OCI-LY3 (cell line): Measurements from ENCODE around the gene LARGE1.

Experiments used
- H2AFZ ChIP-seq: fragments of 200-600, 300-600 bp; shearing (Covaris generic); 2 replicates; pipeline ENCODE4 v1.6.0; 2014; ENCODE audit warnings: antibody characterized with exemption, low read depth, low read length
- H3K27ac ChIP-seq: fragments of 200-600, 300-600 bp; sonication (generic); 2 replicates; pipeline ENCODE4 v1.5.1; 2014; ENCODE audit warnings: mild to moderate bottlenecking, low read length, moderate library complexity, mixed read lengths
- H3K27me3 ChIP-seq: fragments of 200-600, 300-600 bp; sonication (generic); 2 replicates; pipeline ENCODE4 v1.6.1; 2014; ENCODE audit warnings: low read depth, low read length, mixed read lengths
- H3K36me3 ChIP-seq: fragments of 200-600, 300-600 bp; sonication (generic); replicated peaks from 2 replicates; pipeline ENCODE3; 2014; ENCODE audit warnings: low read depth, low read length, mixed read lengths
- H3K4me1 ChIP-seq: fragments of 300-600, 200-600 bp; sonication (generic); 2 replicates; pipeline ENCODE4 v1.6.1; 2014; ENCODE audit warnings: low read length, mixed read lengths
- H3K4me2 ChIP-seq: fragments of 200-600, 300-600 bp; sonication (generic); 2 replicates; pipeline ENCODE4 v1.6.1; 2014; ENCODE audit warnings: low read length, mixed read lengths
- H3K4me3 ChIP-seq: fragments of 300-600, 200-600 bp; sonication (generic); 2 replicates; pipeline ENCODE4 v1.5.1; 2014; ENCODE audit warnings: antibody characterized with exemption, mild to moderate bottlenecking, low read length, moderate library complexity
- H3K79me2 ChIP-seq: fragments of 300-600, 200-600 bp; shearing (Covaris generic); 2 replicates; pipeline ENCODE4 v1.6.1; 2014; ENCODE audit warnings: mild to moderate bottlenecking, low read length, mixed read lengths
- H3K9ac ChIP-seq: fragments of 300-600, 200-600 bp; shearing (Covaris generic); 2 replicates; pipeline ENCODE4 v1.6.0; 2014; ENCODE audit warnings: mild to moderate bottlenecking, low read length, moderate library complexity
- H3K9me3 ChIP-seq: fragments of 200-600, 300-600 bp; shearing (Covaris generic); 2 replicates; pipeline ENCODE4 v1.6.1; 2014; ENCODE audit warnings: low read length, mixed read lengths; ENCODE audit not compliant: insufficient read depth
- H4K20me1 ChIP-seq: fragments of 200-600, 300-600 bp; sonication (generic); 2 replicates; pipeline ENCODE4 v1.6.1; 2016; ENCODE audit warnings: low read length, mixed read lengths; ENCODE audit not compliant: insufficient read depth
- CTCF ChIP-seq: fragments of 200-600, 300-600 bp; sonication (generic); IDR thresholded peaks from 2 replicates; pipeline ENCODE4 v1.5.1; 2014; ENCODE audit warnings: antibody characterized with exemption, low read length, low read depth
- EZH2phosphoT487 ChIP-seq: fragments of 200-600 bp; shearing (Covaris generic); IDR thresholded peaks from 2 replicates; pipeline ENCODE4 v1.6.1; 2018; ENCODE audit warnings: antibody characterized with exemption, mixed run types, low read depth

Gene LARGE1

DNA sequence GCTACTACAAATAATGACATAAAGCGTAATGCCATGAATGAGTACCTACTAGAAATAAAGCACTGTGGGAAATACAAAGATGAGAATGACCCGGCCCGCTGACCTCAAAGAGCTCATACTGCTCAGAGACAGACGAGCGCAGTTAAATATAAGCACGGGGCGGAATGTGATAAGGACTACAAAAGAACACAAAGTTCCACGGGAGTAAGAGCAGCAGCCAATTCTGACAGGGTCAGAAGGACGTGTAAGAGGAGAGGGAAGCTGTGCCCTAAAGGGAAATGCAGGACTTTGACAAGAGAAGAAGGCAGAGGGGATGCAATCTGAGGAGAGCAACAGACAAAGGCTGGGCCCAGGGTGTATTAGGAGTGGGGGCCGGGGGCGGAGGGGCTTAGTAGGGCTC lies 314.6 kb downstream of the LARGE1 start:
- no peak for TF ChIP-seq EZH2phosphoT487
- TF ChIP-seq CTCF, result no peak
- no peaks in the 10 kb centered on the region for H3K79me2 ChIP-seq
- H3K4me3 ChIP-seq, result no peak overlapping the region
- no peaks in the 10 kb centered on the region for H3K9me3 ChIP-seq
- H3K27me3 ChIP-seq, result no peaks in the 10 kb centered on the region
- 0 out of 2 replicates have a peak, but pooled peaks cover 3% of the 10 kb centered on the region for H4K20me1 ChIP-seq
- H2AFZ ChIP-seq, result no peak overlapping the region
- H3K36me3 ChIP-seq, result no peaks in the 10 kb centered on the region
- no peak overlapping the region for H3K9ac ChIP-seq
- H3K27ac ChIP-seq, result no peak overlapping the region
- no peak overlapping the region for H3K4me2 ChIP-seq
- H3K4me1 ChIP-seq, result no peaks in the 10 kb centered on the region

- no peak overlapping the region for H2AFZ ChIP-seq
- H3K9me3 ChIP-seq, result no peaks in the 10 kb centered on the region
- no peaks in the 10 kb centered on the region for H3K4me1 ChIP-seq
- H3K4me3 ChIP-seq, result no peak overlapping the region
- H4K20me1 ChIP-seq, result 0 out of 2 replicates have a peak, but pooled peaks cover 3% of the 10 kb centered on the region
- no peaks in the 10 kb centered on the region for H3K27me3 ChIP-seq
- no peak for TF ChIP-seq EZH2phosphoT487
- TF ChIP-seq CTCF, result no peak
- no peaks in the 10 kb centered on the region for H3K36me3 ChIP-seq
- H3K79me2 ChIP-seq, result no peaks in the 10 kb centered on the region
- H3K27ac ChIP-seq, result no peak overlapping the region
- no peak overlapping the region for H3K9ac ChIP-seq
- H3K4me2 ChIP-seq, result no peak overlapping the region
Observed at GRCh38 chr22:33605221-33605620, 315.1 kb downstream of the LARGE1 start.

DNA sequence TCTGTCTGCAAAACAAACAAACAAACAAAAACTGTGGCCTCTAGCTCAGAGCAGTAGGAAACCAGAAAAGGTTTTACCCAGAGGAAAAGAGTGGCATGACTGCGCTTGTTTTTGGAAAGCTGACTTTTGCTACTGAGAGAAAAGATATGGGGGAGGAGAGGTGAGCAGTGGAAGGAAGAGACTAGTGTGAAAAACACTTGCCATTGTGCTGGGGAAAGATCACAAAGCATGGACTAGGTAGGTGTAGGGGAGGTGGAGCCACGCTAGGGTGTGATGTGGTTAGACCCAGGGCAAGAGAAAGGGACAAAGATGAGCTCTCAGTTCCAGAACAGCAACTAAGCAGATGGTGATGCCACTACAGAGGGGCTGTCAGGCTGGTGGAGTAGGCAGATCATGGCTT lies 319.2 kb downstream of the LARGE1 start:
- Histone ChIP-seq H3K27me3 (no peaks in the 10 kb centered on the region), H4K20me1 (no peaks in the 10 kb centered on the region), H3K4me3 (no peak overlapping the region), H3K36me3 (peaks cover 5% of the 10 kb centered on the region), H3K79me2 (no peaks in the 10 kb centered on the region), H3K9me3 (no peaks in the 10 kb centered on the region), H3K4me1 (no peaks in the 10 kb centered on the region), H3K27ac (no peak overlapping the region), H3K4me2 (no peak overlapping the region), H2AFZ (no peak overlapping the region), H3K9ac (no peak overlapping the region)
- TF ChIP-seq CTCF (no peak), EZH2phosphoT487 (no peak)

DNA sequence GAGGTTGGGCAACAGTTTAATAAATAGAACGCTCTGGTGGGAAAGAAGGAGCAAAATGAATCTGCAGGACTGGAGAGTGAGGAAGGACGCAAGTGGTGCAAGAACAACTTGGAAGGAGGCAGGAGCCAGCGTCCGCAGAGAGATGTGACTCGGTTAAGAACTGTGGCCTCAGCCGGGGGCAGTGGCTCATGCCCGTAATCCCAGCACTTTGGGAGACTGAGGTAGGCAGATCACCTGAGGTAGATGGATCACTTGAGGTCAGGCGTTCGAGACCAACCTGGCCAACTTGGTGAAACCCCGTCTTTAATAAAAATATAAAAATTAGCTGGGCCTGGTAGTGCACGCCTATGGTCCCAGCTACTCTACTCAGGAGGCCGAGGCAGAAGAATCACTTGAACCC lies 319.7 kb downstream of the LARGE1 start:
- H2AFZ ChIP-seq, result no peak overlapping the region
- H3K27me3 ChIP-seq, result no peaks in the 10 kb centered on the region
- H4K20me1 ChIP-seq, result no peaks in the 10 kb centered on the region
- peaks cover 5% of the 10 kb centered on the region for H3K36me3 ChIP-seq
- TF ChIP-seq CTCF (no peak), EZH2phosphoT487 (no peak)
- H3K4me3 ChIP-seq, result no peak overlapping the region
- H3K9ac ChIP-seq, result no peak overlapping the region
- H3K4me1 ChIP-seq, result no peaks in the 10 kb centered on the region
- no peaks in the 10 kb centered on the region for H3K79me2 ChIP-seq
- H3K9me3 ChIP-seq, result no peaks in the 10 kb centered on the region
- no peak overlapping the region for H3K27ac ChIP-seq
- H3K4me2 ChIP-seq, result no peak overlapping the region
